ENCODE measurements around the gene FITM1.

The FITM1 gene

GRCh38 chr14:24085215-24085614 is 45.2 kb upstream of the FITM1 start:
- DNase-seq (ENCODE audit: low read depth) = no peak
- H3K4me3 ChIP-seq (ENCODE audit: low read length) = no peak overlapping the region
- no peak for TF ChIP-seq CTCF (conservative IDR thresholded peaks at IDR 0.05; ENCODE audit: low read depth, low read length)

GRCh38 chr14:24086193-24086955 is 44.1 kb upstream of the FITM1 start:
- TF ChIP-seq CTCF (conservative IDR thresholded peaks at IDR 0.05; ENCODE audit: low read depth, low read length) = no peak
- no peak for DNase-seq (ENCODE audit: low read depth)

GRCh38 chr14:24087004-24087403 is 43.5 kb upstream of the FITM1 start:
- no peak for DNase-seq (ENCODE audit: low read depth)
- TF ChIP-seq CTCF (conservative IDR thresholded peaks at IDR 0.05; ENCODE audit: low read depth, low read length) = no peak
- H3K4me3 ChIP-seq (ENCODE audit: low read length) = no peak overlapping the region

More at GRCh38 chr14:24086193-24086955, 44.1 kb upstream of the FITM1 start:
- H3K4me3 ChIP-seq (ENCODE audit: low read length) = no peak overlapping the region

GRCh38 chr14:24088095-24088494 is 42.4 kb upstream of the FITM1 start:
- DNase-seq (ENCODE audit: low read depth) = no peak
- no peak overlapping the region for H3K4me3 ChIP-seq (ENCODE audit: low read length)
- TF ChIP-seq CTCF (conservative IDR thresholded peaks at IDR 0.05; ENCODE audit: low read depth, low read length) = no peak

- no peak for DNase-seq (ENCODE audit: low read depth)
- TF ChIP-seq CTCF (conservative IDR thresholded peaks at IDR 0.05; ENCODE audit: low read depth, low read length) = no peak
Measured at GRCh38 chr14:24089890-24090289, 40.6 kb upstream of the FITM1 start.

GRCh38 chr14:24092110-24092504 is 38.4 kb upstream of the FITM1 start:
- H3K4me3 ChIP-seq (ENCODE audit: low read length) = no peak overlapping the region
- no peak for TF ChIP-seq CTCF (conservative IDR thresholded peaks at IDR 0.05; ENCODE audit: low read depth, low read length)
- DNase-seq (ENCODE audit: low read depth) = no peak

More at GRCh38 chr14:24089890-24090289, 40.6 kb upstream of the FITM1 start:
- no peak overlapping the region for H3K4me3 ChIP-seq (ENCODE audit: low read length)

- no peak for TF ChIP-seq CTCF (conservative IDR thresholded peaks at IDR 0.05; ENCODE audit: low read depth, low read length)
- no peak for DNase-seq (ENCODE audit: low read depth)
- H3K4me3 ChIP-seq (ENCODE audit: low read length) = no peak overlapping the region
Measured at GRCh38 chr14:24092505-24093206, 37.8 kb upstream of the FITM1 start.
